ENCODE results near the gene IL23R.
A peak's percentile ranks its signal among the peaks of the same experiment; 100 is the strongest.

Gene IL23R

DNA sequence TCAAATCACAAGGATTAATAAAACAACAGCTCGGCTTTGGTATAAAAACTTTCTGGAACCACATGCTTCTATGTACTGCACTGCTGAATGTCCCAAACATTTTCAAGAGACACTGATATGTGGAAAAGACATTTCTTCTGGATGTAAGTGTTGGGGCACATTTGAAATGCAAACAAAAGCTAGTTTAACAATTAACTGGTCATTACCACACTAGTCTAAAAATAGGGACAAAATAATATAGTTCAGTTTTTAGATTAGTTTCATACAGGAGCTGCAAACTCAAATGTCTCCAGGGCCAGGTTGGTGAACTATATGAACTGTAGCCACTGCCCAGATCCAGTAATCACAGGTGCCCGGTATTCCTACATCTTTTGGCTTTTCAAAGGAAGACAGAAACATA, 3.2 kb downstream of the IL23R start:
- DNase-seq (ENCODE audit: low spot score) = no peak
- TF ChIP-seq, protein P1, sequence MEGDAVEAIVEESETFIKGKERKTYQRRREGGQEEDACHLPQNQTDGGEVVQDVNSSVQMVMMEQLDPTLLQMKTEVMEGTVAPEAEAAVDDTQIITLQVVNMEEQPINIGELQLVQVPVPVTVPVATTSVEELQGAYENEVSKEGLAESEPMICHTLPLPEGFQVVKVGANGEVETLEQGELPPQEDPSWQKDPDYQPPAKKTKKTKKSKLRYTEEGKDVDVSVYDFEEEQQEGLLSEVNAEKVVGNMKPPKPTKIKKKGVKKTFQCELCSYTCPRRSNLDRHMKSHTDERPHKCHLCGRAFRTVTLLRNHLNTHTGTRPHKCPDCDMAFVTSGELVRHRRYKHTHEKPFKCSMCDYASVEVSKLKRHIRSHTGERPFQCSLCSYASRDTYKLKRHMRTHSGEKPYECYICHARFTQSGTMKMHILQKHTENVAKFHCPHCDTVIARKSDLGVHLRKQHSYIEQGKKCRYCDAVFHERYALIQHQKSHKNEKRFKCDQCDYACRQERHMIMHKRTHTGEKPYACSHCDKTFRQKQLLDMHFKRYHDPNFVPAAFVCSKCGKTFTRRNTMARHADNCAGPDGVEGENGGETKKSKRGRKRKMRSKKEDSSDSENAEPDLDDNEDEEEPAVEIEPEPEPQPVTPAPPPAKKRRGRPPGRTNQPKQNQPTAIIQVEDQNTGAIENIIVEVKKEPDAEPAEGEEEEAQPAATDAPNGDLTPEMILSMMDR (IDR thresholded peaks at IDR 0.05; ENCODE audit: extremely low read depth, missing control alignments) = no peak

DNA sequence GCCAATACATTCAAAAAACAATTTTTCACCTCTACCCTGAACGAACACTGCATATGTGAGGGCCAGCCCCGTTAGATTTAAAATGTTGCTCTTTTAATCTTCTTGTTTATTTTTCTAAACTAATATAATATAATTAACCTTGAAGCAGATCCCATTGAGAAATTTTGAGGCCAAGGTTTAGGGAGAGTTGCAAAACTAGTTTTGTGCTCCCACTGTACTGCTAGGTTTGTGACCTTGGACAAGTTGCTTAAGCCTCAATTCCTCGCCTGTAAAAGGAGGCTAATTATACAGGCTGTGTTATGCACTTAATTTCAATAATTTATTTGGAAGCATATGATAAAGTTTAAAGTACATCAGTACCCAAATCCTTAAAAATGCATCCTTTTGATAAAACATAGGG, 3.7 kb downstream of the IL23R start:
- DNase-seq (ENCODE audit: low spot score) = no peak
- TF ChIP-seq, protein P1 (IDR thresholded peaks at IDR 0.05; ENCODE audit: extremely low read depth, missing control alignments) = no peak

DNA sequence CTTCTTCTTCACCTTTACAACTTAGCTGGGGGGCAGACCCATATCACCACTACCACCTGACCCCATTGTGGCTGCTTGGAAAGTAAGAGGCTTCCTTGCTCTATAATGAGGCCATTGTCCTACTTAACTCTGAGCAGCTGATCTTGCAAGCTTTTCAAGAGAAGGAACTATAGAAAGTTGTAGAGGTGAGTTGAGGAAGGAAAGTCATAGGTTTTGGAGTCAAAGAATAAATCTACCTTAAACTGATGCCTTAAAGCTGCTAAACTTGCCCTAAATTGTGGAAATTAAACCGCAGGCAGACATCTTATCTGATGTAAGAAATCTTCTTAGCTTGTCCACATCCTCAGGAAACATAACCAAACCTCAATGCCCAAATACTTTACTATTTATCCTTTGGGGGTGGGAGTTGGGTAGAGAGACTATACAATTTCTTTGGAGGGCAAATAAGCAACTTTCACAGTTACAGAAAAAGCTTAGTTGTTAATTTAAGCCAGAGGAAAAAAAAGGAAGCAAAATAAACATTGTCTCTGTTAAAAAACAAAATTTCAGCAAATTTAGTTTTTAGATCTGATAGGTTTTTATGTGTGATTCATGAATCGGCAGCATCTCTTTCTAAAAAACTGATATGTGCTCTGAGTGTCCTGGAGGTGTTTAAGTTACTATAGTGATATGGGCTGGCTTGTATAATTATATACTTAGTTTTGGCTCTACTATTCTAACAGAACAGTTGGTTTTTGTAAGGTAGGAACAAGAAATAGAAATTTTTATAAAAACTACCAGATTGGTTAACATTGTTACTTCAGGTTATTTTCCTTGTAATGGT, 4.7 kb downstream of the IL23R start:
- no peak for DNase-seq (ENCODE audit: low spot score)
- TF ChIP-seq, protein P1 (IDR thresholded peaks at IDR 0.05; ENCODE audit: extremely low read depth, missing control alignments) = no peak

DNA sequence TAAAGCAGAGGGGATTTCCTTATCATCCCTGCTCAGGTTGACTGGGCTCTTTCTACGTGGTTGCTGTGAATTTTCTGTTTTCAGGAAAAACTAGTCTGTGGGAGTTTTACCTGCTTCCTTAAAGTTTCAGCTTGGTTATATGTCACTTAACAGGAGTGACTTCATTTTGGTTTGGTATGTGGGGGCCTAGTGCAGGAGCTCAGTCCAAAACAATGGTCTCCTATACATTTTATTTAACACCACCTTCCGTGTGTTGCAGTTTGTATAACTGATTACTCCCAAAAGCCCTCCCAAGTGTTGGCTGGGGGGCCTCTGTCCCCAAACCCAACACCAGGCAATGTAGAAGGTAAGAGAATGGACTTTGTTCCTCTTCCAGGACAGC, 5.3 kb downstream of the IL23R start:
- DNase-seq (ENCODE audit: low spot score) = no peak
- TF ChIP-seq, protein P1 (IDR thresholded peaks at IDR 0.05; ENCODE audit: extremely low read depth, missing control alignments) = no peak

DNA sequence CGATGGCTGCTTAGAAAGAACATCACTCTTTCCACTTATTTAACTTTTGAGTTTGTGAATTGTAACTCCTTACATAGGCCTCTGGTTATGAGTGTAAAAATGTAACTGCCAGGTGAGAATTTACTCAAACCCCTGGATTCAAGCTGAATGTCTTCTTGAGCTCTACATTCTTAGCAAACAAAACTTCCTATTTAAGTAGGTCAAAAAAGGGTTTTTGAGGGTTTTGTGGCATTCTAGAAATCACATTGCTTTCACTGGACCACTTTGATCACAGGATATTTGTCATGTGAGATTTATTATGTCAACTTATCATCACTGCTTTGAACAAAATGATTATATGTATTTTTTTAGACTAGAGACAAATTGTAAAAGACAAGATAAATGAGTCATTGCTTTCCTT, 5.7 kb downstream of the IL23R start:
- TF ChIP-seq, protein P1 (IDR thresholded peaks at IDR 0.05; ENCODE audit: extremely low read depth, missing control alignments) = no peak
- peak; percentile 10 for DNase-seq (ENCODE audit: low spot score)

DNA sequence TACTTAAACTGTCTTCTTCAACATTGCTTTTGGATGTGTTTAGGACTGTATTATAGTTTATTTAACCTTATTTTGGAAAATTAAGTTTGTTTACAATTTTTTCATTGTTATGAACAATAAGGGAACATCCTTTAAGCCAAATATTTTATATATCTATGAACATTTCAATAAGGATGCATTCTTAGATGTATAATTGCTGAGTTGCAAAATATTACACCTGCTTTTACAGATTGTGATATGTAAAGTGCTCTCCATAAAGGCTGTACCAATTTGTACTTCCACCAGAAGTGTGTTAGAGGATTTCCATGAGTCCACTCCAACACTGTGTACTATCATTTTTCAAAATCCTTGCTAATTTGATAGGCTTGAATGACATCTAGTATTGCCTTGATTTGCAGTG, 7.7 kb downstream of the IL23R start:
- TF ChIP-seq, protein P1 (IDR thresholded peaks at IDR 0.05; ENCODE audit: extremely low read depth, missing control alignments) = no peak
- no peak for DNase-seq (ENCODE audit: low spot score)

DNA sequence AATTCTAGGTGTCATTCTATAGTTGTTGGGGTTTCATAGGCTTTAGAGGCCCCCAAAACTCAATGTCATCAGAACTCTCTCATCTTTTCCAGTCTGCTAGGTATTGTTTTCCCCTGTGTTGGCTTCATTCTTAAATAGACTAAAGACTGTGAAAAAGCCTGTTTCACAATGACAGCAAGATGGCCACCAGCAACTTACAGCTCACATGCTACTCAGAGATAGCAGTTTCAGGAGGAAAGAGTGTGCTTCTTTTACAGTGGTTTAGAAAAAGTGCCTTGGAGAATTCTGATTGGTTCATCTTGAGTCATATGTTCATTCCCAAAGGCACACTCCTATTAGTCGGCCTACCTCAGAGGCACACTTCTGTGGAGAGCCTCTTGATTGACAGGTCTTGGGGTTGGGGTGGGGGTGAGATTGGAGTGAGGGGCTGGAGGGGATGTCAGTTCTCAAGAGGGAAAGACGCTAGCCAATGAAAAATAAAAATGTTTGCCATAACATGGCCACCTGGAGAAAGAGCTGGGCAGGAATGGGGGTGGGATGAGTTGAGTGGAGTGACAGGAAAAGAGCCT, 8.5 kb downstream of the IL23R start:
- TF ChIP-seq, protein P1 (IDR thresholded peaks at IDR 0.05; ENCODE audit: extremely low read depth, missing control alignments) = no peak
- peak; percentile 14 for DNase-seq (ENCODE audit: low spot score)
